Measurements from ENCODE around the gene CASZ1. TPM values are rescaled to one million over a fixed set of nuclear protein-coding genes. Genes with fewer than 3 reads are reported as not detected.

Gene CASZ1
- total RNA-seq, 1 experiment from 2014 or later, result 3.9 TPM

- no peak overlapping the region for H3K14ac ChIP-seq (ENCODE audit: insufficient read depth, low read length)
- no peak overlapping the region for H3K56ac ChIP-seq (ENCODE audit: insufficient read length, low read depth, low read length)
- H3K9ac ChIP-seq (ENCODE audit: extremely low read depth, insufficient read length, low read length), result no peak overlapping the region
- no peak overlapping the region for H2AFZ ChIP-seq (ENCODE audit: low read length)
- H3K23me2 ChIP-seq (ENCODE audit: insufficient read length, low read depth, low read length, poor library complexity, severe bottlenecking), result no peaks in the 10 kb centered on the region
- no peaks in the 10 kb centered on the region for H4K20me1 ChIP-seq (ENCODE audit: control insufficient read depth, insufficient read depth, insufficient read length)
- H2BK120ac ChIP-seq (ENCODE audit: low read depth, low read length, poor library complexity, severe bottlenecking), result no peak overlapping the region
- H3K4me3 Mint-ChIP-seq, result no peak overlapping the region
- no peaks in the 10 kb centered on the region for H3K79me1 ChIP-seq (ENCODE audit: insufficient read depth, low read depth, low read length, poor library complexity, severe bottlenecking)
- H3K36me3 Mint-ChIP-seq (ENCODE audit: insufficient read depth in 1 of 3, low read depth in 3 of 3), result no peaks in the 10 kb centered on the region
- H3K27ac ChIP-seq (ENCODE audit: insufficient read length, low read depth, low read length), result no peak overlapping the region
- H3K27ac Mint-ChIP-seq, result no peak overlapping the region
- peaks cover 28 to 29% of the 10 kb centered on the region in 2 experiments for H3K4me1 Mint-ChIP-seq
- H3K79me2 ChIP-seq (ENCODE audit: insufficient read depth, low read length), result no peaks in the 10 kb centered on the region
- no peak overlapping the region for H2AK5ac ChIP-seq (ENCODE audit: insufficient read length, low read length)
- no peak overlapping the region for H3K4me2 ChIP-seq (ENCODE audit: insufficient read depth, insufficient read length, low read length)
- H4K5ac ChIP-seq (ENCODE audit: insufficient read length, low read depth, low read length), result no peak overlapping the region
- DNase-seq, result no peak
- H3K27me3 Mint-ChIP-seq (ENCODE audit: low read depth), result no peaks in the 10 kb centered on the region; the same call in 1 of the 2 replicates
- no peak overlapping the region for H4K8ac ChIP-seq (replicated peaks; ENCODE audit: insufficient read length, low read depth, low read length)
- H3K27me3 ChIP-seq (ENCODE audit: insufficient read depth, low read length), result no peaks in the 10 kb centered on the region
- H3K9me3 Mint-ChIP-seq, result no peaks in the 10 kb centered on the region
- TF ChIP-seq CTCF (conservative IDR thresholded peaks at IDR 0.05), result no peak
- H3K23ac ChIP-seq (ENCODE audit: insufficient read length, low read depth, low read length), result no peak overlapping the region
- no peak overlapping the region for H3T11ph ChIP-seq (ENCODE audit: low read length)
- H2BK20ac ChIP-seq (ENCODE audit: low read depth, low read length, poor library complexity, severe bottlenecking), result no peak overlapping the region
- no peak overlapping the region for H3K18ac ChIP-seq (ENCODE audit: insufficient read length, low read depth, low read length)
- no peak overlapping the region for H2BK15ac ChIP-seq (ENCODE audit: low read depth, low read length)
- H2BK5ac ChIP-seq (ENCODE audit: insufficient read length, low read length), result no peak overlapping the region
- no peak overlapping the region for H4K91ac ChIP-seq (ENCODE audit: insufficient read length, low read depth, low read length)
- H3K4me1 ChIP-seq (ENCODE audit: insufficient read depth, low read length), result no peaks in the 10 kb centered on the region; the same call in 1 of the 2 replicates
- WGBS (ENCODE audit: extremely low coverage, insufficient read length, low lambda C conversion rate), result no CpG with 5 or more reads among the region's 10 CpGs
- H3K9me3 ChIP-seq (ENCODE audit: control insufficient read depth, low read depth, low read length), result no peaks in the 10 kb centered on the region
- no peak overlapping the region for H3K4ac ChIP-seq (ENCODE audit: low read depth, low read length)
- no peak overlapping the region for H2BK12ac ChIP-seq (ENCODE audit: insufficient read length, low read depth, low read length)
Observed at GRCh38 chr1:10756842-10757241, 39.6 kb downstream of the CASZ1 start.

All from H9 (cell line).